Endodermal cell (in vitro differentiated cells): ENCODE measurements around the gene SNPH. TPM values are rescaled to one million over a fixed set of nuclear protein-coding genes. Genes with fewer than 3 reads are reported as not detected.
A peak's percentile ranks its signal among the peaks of the same experiment; 100 is the strongest.

Experiments used
- DNase-seq: peaks from one replicate; pipeline ENCODE4 v3.0.0-alpha.2; 2017
- H3K27ac ChIP-seq: 2 replicates; pipeline ENCODE4 v1.5.1; 2013; ENCODE audit warnings: mild to moderate bottlenecking, low read depth, low read length, moderate library complexity
- H3K27me3 ChIP-seq: 2 replicates; pipeline ENCODE4 v1.6.1; 2013; ENCODE audit warnings: mild to moderate bottlenecking, low read length, moderate library complexity; ENCODE audit not compliant: insufficient read depth, control insufficient read depth, poor library complexity, severe bottlenecking
- H3K36me3 ChIP-seq: 2 replicates; pipeline ENCODE4 v1.7.0; 2013; ENCODE audit warnings: mild to moderate bottlenecking, low read length, moderate library complexity; ENCODE audit not compliant: control insufficient read depth, insufficient read depth
- H3K4me1 ChIP-seq: one replicate; pipeline ENCODE4 v1.7.0; 2013; ENCODE audit warnings: low read length; ENCODE audit not compliant: control insufficient read depth, insufficient read depth
- H3K4me3 ChIP-seq: 2 replicates; pipeline ENCODE4 v1.5.1; 2013; ENCODE audit warnings: mild to moderate bottlenecking, low read length, moderate library complexity
- H3K9ac ChIP-seq: 2 replicates; pipeline ENCODE4 v1.6.1; 2013; ENCODE audit warnings: mild to moderate bottlenecking, low read length, moderate library complexity; ENCODE audit not compliant: poor library complexity, severe bottlenecking; ENCODE audit errors: extremely low read depth
- H3K9me3 ChIP-seq: 2 replicates; pipeline ENCODE4 v1.6.1; 2013; ENCODE audit warnings: mild to moderate bottlenecking, low read length, moderate library complexity; ENCODE audit not compliant: control insufficient read depth
- H3K27ac Mint-ChIP-seq: 2 replicates; pipeline ENCODE4 v1.8.0; 2020; ENCODE audit warnings: mixed read lengths
- H3K27me3 Mint-ChIP-seq: 2 replicates; pipeline ENCODE4 v1.8.0; 2021; ENCODE audit warnings: mild to moderate bottlenecking, mixed read lengths; ENCODE audit not compliant: insufficient read depth
- H3K36me3 Mint-ChIP-seq: 2 replicates; pipeline ENCODE4 v1.8.0; 2020; ENCODE audit warnings: low read depth, mixed read lengths
- H3K4me1 Mint-ChIP-seq: 2 replicates; pipeline ENCODE4 v1.8.0; 2020; ENCODE audit warnings: mixed read lengths
- H3K4me3 Mint-ChIP-seq: 2 replicates; pipeline ENCODE4 v1.8.0; 2020; ENCODE audit warnings: mild to moderate bottlenecking, moderate library complexity, mixed read lengths
- H3K9me3 Mint-ChIP-seq: 2 replicates; pipeline ENCODE4 v1.8.0; 2020; ENCODE audit warnings: mild to moderate bottlenecking, mixed read lengths
- WGBS, 2 experiments: methylation state at CpG; one replicate each; pipeline versions ENCODE4 v1.1.5 to v1.1.7; 2013; ENCODE audit warnings: missing lambda C conversion rate in 2 of 2, mixed read lengths in 1 of 2; ENCODE audit not compliant: insufficient coverage in 1 of 2, insufficient read length in 1 of 2; 5-methylcytosine and 5-hydroxymethylcytosine counted together
- total RNA-seq, 2 donors: library from RNA; stranded (reverse); fragmentation: NEBNext Ultra II Directional in 1 of 2; extraction: Animal tissue kit (Norgen Biotek cat#: 25700) in 1 of 2; gene quantifications; 2 replicates in 1 of 2; 3 replicates in 1 of 2; pipeline ENCODE4 v1.2.1, GENCODE V29; 2021
- TF ChIP-seq, protein P1 (sequence below): fragments of 200-600 bp; sonication (generic); conservative IDR thresholded peaks from 2 replicates; pipeline ENCODE4 v1.5.0; 2021; ENCODE audit warnings: antibody characterized with exemption, mild to moderate bottlenecking

SNPH gene
- total RNA-seq, 2 donors from 2014 or later: 2.2 to 4.9 TPM

DNA sequence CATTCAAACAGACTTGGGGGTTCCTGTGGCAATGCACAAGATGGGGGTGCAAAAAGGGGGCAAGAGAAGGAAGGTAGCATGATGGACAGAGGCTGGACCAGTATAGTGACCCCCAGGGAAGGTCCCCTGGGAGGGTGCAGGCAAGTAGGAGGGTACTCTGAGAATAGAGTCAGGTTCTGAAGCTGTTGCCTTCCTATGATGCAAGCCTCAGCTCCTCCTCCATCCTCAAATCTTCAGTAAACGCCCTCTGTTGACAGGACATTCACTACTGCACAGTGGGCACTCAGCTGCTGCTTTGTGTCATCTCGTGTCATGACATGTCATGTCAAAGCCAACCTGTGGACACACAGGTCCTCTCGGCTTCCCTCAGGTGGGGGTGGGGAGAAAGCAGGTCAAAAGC is 68.7 kb downstream of the SNPH start:
- no peaks in the 10 kb centered on the region for H3K27me3 Mint-ChIP-seq
- no peak overlapping the region for H3K9ac ChIP-seq
- H3K4me3 Mint-ChIP-seq: no peak overlapping the region
- H3K27me3 ChIP-seq: no peaks in the 10 kb centered on the region
- H3K4me1 ChIP-seq: no peaks in the 10 kb centered on the region
- peaks cover 16% of the 10 kb centered on the region for H3K36me3 ChIP-seq
- DNase-seq: peak; percentile 34
- no peaks in the 10 kb centered on the region for H3K9me3 Mint-ChIP-seq
- H3K36me3 Mint-ChIP-seq: peaks cover 31% of the 10 kb centered on the region
- no peak overlapping the region for H3K27ac ChIP-seq
- no peaks in the 10 kb centered on the region for H3K4me1 Mint-ChIP-seq
- H3K27ac Mint-ChIP-seq: no peak overlapping the region
- H3K9me3 ChIP-seq: no peaks in the 10 kb centered on the region
- WGBS, 2 experiments: 85 to 93% methylated on average over 2 to 3 of the region's 3 CpGs
- H3K4me3 ChIP-seq: no peak overlapping the region
- TF ChIP-seq, protein P1, sequence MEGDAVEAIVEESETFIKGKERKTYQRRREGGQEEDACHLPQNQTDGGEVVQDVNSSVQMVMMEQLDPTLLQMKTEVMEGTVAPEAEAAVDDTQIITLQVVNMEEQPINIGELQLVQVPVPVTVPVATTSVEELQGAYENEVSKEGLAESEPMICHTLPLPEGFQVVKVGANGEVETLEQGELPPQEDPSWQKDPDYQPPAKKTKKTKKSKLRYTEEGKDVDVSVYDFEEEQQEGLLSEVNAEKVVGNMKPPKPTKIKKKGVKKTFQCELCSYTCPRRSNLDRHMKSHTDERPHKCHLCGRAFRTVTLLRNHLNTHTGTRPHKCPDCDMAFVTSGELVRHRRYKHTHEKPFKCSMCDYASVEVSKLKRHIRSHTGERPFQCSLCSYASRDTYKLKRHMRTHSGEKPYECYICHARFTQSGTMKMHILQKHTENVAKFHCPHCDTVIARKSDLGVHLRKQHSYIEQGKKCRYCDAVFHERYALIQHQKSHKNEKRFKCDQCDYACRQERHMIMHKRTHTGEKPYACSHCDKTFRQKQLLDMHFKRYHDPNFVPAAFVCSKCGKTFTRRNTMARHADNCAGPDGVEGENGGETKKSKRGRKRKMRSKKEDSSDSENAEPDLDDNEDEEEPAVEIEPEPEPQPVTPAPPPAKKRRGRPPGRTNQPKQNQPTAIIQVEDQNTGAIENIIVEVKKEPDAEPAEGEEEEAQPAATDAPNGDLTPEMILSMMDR: peak; percentile 20

DNA sequence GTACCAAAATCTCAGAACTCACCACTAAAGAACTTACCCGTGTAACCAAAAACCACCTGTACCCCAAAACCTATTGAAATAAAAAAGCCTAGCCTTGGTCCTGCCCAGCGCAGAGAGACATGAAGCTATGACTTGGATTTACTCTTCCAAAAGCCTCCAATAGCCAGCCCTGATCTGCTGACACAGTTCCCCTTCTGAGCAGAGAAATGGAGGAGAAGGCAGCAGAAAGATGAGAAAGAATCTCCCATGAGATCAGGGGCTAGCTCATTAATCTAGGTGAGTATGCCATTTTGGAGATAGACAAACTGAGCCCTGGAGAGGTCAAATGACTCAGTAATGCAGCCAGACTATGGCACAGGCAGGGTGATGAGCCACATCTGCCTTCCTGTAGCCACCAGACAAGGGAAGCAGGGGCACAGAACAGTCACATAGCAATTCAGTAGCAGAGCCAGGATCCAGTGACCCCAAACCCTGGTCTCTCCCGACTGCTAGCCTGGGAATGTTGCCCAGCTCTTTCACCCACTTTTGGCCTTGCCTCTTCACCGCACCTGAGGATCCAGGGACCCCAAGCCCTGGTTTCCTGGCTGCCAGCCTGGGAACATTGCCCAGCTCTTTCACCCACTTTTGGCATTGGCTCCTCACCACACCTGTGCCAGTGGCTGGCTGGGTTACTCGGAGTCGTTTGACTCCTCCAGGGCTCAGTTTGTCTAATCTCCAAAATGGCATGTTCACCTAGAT is 70.0 kb downstream of the SNPH start:
- Histone ChIP-seq H3K4me3 (no peak overlapping the region), H3K4me1 (no peaks in the 10 kb centered on the region), H3K36me3 (peaks cover 13% of the 10 kb centered on the region), H3K9me3 (no peaks in the 10 kb centered on the region), H3K9ac (no peak overlapping the region), H3K27ac (no peak overlapping the region), H3K27me3 (no peaks in the 10 kb centered on the region)
- H3K27me3 Mint-ChIP-seq: no peaks in the 10 kb centered on the region
- peak; percentile 30 for DNase-seq
- TF ChIP-seq, protein P1: no peak
- WGBS, 2 experiments: 94 to 95% methylated on average over 6 of the region's 6 CpGs
- H3K4me3 Mint-ChIP-seq: no peak overlapping the region
- no peaks in the 10 kb centered on the region for H3K4me1 Mint-ChIP-seq
- no peak overlapping the region for H3K27ac Mint-ChIP-seq
- H3K36me3 Mint-ChIP-seq: peaks cover 27% of the 10 kb centered on the region
- no peaks in the 10 kb centered on the region for H3K9me3 Mint-ChIP-seq

DNA sequence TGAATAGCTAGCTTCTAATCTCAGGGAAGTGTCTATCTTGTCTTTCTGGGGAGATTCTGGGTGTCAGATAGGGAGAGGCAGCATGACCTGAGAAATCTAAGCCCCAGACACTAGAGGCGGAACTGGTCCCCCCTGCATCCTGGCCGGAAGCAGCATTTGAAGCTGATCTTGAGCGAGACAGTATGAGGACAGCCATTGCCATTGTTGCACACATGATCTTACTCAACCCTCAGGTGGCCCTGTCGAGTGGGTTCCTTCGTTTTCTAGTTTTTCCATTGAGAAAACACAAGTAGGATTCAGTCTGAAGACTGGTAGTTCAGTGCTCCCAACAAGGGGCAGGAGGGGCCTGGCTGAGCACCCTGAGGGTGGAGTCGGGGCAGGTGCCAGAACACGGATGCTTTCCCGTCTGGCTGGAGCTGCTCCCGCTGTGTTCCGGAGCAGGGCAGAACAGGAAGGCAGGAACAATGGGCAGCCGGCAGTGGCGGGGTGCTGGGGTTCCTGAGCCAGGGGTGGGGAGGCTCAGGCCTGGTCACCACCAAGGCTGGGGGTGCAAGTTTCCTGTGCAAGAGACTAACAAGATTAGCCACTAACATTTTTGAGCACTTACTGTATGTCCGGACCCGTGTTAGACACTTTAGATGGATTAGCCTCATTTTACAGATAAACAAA is 70.7 kb downstream of the SNPH start:
- Histone ChIP-seq H3K4me1 (no peaks in the 10 kb centered on the region), H3K36me3 (peaks cover 9% of the 10 kb centered on the region), H3K27me3 (no peaks in the 10 kb centered on the region), H3K4me3 (no peak overlapping the region), H3K9me3 (no peaks in the 10 kb centered on the region), H3K27ac (no peak overlapping the region), H3K9ac (no peak overlapping the region)
- H3K9me3 Mint-ChIP-seq: no peaks in the 10 kb centered on the region
- TF ChIP-seq, protein P1: no peak
- WGBS, 2 experiments: 91 to 93% methylated on average over 10 to 14 of the region's 14 CpGs
- no peak overlapping the region for H3K4me3 Mint-ChIP-seq
- H3K4me1 Mint-ChIP-seq: no peaks in the 10 kb centered on the region
- no peak overlapping the region for H3K27ac Mint-ChIP-seq
- DNase-seq: peak; percentile 45
- no peaks in the 10 kb centered on the region for H3K27me3 Mint-ChIP-seq
- H3K36me3 Mint-ChIP-seq: peaks cover 20% of the 10 kb centered on the region
